Measurements from ENCODE around the gene PTPRM.

The PTPRM gene

GRCh38 chr18:7630731-7631442 lies 63.8 kb downstream of the PTPRM start:
- DNase-seq: no peak

GRCh38 chr18:7632152-7633098 lies 65.3 kb downstream of the PTPRM start:
- DNase-seq: no peak

DNA sequence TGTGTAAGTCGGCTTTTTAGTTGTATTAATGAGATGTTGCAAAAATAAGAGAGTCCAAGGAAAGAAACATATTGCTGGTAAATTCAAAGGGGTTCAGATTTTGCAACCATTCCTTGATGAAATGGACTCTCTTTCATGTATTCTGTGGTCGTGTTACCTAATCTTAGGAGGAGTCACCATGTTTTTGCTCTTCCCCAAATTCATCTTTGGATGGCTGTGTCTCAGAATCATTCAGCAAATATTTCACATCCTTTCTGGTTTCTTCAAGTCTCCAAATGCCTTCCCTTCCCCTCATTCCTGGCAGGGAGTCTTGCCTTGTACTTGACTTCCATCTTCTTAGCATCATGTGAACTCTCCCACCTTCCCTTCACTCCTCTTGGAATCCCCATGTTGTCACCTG lies 66.1 kb downstream of the PTPRM start:
- DNase-seq: no peak

GRCh38 chr18:7635948-7636347 lies 68.8 kb downstream of the PTPRM start:
- DNase-seq: no peak

GRCh38 chr18:7637269-7637668 lies 70.2 kb downstream of the PTPRM start:
- DNase-seq: no peak

GRCh38 chr18:7638321-7638720 lies 71.2 kb downstream of the PTPRM start:
- no peak for DNase-seq

GRCh38 chr18:7641813-7642212 lies 74.7 kb downstream of the PTPRM start:
- DNase-seq: no peak

GRCh38 chr18:7642331-7642890 lies 75.3 kb downstream of the PTPRM start:
- no peak for DNase-seq

DNA sequence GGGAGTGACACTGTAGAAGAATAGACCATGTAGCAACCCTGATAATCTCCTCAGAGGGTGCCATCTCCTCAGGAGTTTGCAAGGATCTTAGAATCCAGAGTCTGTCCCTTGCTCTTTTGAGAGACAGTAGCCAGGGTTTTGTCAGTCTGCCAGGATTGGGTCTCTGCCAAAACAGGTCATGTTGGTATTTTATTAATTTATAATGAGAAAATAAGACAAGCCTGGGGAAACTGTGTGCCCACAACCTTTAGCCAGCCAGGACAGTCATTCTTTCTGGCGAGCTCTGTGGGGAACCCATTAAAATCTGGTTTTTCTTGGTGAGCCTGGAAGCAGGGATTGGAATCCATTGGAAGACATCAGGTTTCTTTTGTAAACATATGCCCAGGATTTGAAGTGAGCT lies 78.6 kb downstream of the PTPRM start:
- no peak for DNase-seq

GRCh38 chr18:7646174-7646886 lies 79.2 kb downstream of the PTPRM start:
- DNase-seq: no peak

DNA sequence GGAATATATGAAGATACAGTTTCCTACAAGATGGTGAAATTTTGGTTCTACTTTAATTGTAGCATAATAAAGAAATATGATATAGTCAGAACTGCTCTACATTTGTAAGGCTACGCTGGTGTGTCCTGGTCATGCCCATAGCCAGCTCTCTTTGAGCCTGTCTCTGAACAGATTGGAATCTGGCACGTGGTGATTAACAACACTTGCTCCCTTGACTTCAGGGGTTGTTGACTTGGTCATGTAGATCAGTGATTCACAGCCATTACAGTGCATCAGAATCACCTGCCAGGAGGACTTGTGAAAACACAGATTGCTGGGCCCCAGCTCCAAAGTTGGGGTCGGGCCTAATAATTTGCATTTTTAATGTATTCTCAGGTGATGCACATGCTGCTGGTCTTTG lies 80.4 kb downstream of the PTPRM start:
- no peak for DNase-seq

GRCh38 chr18:7657050-7657449 lies 89.9 kb downstream of the PTPRM start:
- DNase-seq: no peak

- DNase-seq: no peak
These were observed 90.8 kb downstream of the PTPRM start for GRCh38 chr18:7657937-7658336.

- DNase-seq: no peak
These were observed 91.6 kb downstream of the PTPRM start for GRCh38 chr18:7658701-7659100.

- no peak for DNase-seq
These were observed 94.1 kb downstream of the PTPRM start for GRCh38 chr18:7661207-7661606.

DNA sequence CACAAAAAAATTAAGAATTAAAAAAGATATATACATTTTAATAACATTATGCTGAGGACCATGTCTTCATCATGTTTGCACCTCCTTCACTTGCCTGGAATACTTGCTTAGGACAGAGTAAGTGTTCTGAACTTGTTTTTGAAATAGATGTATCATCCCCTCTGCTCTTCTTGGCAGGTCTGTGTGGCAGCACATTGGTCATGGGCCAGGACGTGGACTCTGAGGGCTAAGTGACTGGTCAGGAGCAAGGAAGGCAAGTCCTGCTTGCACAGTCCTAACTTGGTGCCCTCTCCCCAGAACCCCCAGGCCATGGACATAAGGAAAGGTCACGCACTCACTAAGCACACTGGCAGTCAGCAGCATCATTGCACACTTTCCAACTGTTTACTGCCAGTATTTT lies 95.8 kb downstream of the PTPRM start:
- no peak for DNase-seq

- DNase-seq: no peak
These were observed 96.5 kb downstream of the PTPRM start for GRCh38 chr18:7663366-7664312.

DNA sequence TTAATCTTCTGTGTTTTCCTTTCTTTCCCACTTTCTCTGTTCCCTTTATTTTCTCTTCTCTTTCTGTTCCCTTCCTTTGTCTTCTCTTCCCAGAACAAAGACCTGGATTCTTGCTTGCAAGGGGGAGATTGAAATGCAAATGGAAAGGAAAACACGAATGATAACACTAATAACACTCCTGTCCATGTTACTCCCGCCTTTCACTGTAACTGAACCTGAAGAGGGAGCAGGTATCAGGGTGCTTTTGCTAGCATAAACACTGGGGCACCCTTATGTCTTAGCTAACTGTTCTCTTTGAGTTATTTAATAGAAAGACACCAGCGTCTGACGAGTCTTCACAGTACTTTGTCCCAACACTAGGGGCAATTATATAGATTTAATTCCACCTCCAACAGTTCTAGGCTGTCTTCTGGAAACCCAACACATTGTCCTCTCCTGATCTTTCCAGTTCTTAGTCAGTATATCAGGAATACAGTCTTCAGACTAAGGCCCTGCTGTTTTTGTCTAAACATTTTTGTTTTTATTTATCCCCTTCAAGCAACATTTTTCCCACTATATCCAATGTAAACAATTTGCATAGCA lies 99.2 kb downstream of the PTPRM start:
- no peak for DNase-seq

DNA sequence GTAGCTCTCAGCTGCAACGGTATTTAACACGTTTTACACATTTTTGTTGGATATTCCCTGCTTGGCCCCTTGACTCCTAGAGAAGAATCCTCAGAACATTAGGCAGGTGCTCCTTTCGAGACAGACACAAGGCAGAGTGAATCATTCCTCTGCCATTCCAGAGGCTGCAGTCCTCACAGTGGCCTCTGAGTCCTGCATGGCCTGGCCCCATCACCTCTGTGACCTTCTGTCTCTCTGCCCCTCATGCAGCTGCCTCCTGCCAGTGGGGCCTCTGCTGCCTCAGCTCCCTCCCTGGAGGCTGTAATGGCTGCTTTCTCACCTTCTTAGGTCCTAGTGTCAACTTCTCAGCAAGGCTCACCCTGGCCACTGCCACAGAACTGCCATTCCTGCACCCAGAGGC lies 101.3 kb downstream of the PTPRM start:
- DNase-seq: no peak

- no peak for DNase-seq
These were observed 102.2 kb downstream of the PTPRM start for GRCh38 chr18:7669361-7669760.

- DNase-seq: no peak
These were observed 104.0 kb downstream of the PTPRM start for GRCh38 chr18:7671105-7671504.

Measured in activated effector memory CD4-positive, alpha-beta T cell treated with Interleukin-2 at 50 U/mL for 16 hours (primary cell).